GM15510 (cell line): Measurements from ENCODE around the gene MARCHF9.

Experiments used
- POLR2A ChIP-seq: IDR thresholded peaks from 3 replicates; pipeline ENCODE4 v1.6.1; 2011; ENCODE audit warnings: borderline replicate concordance; ENCODE audit not compliant: insufficient read length; ENCODE audit errors: extremely low read depth

MARCHF9 gene

DNA sequence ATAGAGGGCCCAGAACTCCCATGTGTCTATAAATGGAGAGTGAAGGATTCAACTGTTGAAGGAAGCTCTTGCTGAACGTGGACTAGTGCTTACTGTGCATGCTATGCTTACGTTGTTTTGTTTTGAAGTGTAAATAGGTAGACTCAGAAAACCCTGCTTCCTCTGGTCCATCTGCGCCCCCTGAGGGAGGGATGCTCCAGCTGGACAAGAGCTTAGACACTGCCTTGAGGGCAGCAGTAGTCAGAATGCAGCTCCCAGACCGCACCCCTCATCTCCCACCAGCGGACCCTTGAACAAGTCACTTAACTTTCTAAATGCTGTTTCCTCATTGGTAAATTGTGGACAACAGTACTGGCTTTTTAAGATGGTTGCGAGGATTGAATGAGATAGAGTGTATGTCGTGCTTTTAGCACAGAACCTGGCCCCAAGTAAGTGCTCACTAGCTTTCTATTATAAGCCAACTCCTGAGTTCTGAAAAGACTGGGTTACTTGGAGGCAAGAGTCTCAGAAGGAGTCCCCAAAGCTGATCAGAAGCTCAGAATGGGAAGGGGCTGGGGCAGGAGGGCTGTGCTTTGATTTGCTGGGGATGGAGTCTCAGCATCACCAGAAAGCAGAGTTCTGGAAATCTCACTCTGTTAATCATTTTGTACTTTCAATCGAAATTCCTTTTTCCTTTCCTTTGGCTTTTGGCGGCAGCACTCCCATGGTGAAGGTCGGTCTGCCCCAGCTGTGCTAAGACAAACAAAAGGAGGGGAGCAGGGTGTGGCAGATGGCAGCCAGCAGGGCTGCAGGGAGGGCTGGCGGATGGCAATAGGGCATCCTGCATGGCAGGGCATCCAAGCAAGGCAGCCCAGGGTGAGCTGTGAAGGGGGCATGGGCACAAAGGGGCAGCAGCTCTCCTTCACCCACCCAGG is 31.9 kb upstream of the MARCHF9 start:
- TF ChIP-seq POLR2A: no peak

DNA sequence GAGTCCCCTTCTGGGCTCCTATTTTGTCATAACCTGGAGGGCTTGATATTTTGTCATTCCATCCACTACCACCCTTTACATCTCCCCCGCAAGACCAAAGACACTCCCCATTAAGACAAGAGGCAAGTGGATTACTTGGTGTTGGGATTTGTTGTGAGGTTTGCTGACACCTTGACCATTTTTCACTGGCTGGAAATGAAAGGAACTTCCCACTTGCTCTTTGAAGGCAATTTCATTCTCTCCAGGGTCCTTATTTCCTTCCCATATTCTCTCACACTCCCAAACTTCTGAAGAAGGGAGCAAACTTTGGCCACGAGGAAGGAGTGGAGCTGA is 31.3 kb upstream of the MARCHF9 start:
- TF ChIP-seq POLR2A: no peak

DNA sequence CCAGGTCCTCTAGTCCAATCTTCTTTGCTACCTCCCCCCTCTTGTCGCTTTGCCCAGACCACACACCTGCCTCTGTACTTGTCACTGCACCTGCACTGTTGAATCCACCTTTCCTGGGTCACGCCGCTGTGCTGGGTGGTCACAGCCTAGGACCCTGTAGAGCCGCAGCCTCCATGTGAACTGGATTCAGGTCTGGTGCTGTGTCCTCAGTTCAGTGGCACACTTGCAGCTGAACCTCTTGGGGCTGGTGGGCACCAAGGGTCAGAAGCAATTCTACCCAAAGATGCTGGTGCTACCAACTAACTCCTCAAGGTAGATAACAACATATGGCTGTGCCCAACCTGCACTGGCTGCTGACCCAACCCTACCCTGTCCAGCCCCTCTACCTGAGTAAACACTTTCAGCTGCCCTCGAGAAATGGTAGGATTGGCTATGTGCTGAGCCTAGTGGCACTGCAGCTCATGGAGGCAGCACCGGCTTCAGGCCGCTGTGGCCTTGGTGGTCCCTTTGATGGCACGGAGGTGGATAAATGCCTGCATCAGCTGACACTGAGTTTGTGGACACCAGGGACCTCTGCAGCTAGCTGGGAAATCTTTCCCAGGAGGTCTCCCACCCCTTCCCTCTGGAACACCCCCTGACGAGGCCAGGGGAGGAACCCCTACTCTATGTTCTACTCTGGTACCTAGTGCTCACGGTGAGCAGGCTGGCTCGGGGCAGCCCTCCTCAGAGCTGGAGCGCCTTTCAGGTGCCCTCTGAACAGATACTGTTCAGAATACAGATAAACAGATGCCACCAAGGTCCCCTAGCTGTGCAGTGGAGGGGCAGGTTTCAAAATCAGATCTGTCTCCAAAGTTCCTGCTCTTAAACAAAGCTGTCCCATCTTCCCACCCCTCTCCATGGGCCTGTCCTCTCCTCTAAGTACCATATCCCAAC is 30.6 kb upstream of the MARCHF9 start:
- no peak for TF ChIP-seq POLR2A

DNA sequence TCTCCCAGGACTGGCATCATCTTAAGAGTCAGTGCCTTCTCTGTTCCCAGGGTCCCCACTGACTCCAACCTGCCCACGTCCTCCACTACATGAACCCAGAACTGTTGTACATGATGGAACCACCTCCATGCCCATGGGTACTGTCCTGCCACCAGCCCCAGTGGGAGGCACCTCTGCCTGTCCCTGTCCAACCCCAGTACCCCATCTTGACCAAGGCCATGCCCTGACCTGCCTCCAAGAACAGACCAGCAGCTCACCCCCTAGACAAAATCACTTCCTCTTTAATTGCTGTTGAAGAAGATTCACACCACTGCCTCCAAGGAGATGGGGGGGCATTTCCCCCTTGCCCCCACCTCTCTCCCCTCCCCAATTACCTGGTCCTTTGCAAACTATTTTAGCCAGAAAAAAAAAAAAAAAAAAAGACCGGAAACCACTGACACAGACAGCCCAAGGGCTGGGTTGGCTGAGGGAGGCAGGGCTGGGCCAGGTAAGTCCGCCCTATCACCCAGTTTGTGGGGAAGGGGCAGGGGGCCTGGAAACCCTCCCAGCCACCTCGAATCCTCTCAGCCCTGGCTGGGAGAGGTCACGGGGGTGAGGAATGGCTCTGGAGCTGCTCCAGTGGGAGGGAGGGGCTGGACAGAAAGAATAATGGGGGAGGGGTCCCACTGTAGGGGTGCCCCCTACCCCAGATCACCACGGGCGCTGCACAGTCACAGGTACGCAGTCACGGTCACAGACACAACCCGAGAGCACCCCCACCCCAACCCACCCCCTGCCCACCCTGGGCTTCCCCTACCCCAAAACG is 29.8 kb upstream of the MARCHF9 start:
- TF ChIP-seq POLR2A: no peak

DNA sequence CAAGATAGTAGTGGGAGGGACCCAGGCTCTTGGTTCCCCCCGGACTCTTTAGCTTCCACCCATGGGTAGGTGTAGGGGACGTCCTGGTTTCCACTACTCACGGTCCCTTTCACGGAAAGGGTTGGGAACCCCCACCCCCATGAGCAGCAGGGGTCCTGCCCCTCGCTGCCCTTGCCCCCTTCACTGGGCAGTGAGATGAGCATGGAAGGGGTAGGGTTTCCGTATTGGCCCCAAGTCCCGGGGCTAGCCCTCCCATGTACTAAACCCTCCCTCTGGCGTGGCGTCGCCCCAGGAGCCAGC is 29.1 kb upstream of the MARCHF9 start:
- no peak for TF ChIP-seq POLR2A

DNA sequence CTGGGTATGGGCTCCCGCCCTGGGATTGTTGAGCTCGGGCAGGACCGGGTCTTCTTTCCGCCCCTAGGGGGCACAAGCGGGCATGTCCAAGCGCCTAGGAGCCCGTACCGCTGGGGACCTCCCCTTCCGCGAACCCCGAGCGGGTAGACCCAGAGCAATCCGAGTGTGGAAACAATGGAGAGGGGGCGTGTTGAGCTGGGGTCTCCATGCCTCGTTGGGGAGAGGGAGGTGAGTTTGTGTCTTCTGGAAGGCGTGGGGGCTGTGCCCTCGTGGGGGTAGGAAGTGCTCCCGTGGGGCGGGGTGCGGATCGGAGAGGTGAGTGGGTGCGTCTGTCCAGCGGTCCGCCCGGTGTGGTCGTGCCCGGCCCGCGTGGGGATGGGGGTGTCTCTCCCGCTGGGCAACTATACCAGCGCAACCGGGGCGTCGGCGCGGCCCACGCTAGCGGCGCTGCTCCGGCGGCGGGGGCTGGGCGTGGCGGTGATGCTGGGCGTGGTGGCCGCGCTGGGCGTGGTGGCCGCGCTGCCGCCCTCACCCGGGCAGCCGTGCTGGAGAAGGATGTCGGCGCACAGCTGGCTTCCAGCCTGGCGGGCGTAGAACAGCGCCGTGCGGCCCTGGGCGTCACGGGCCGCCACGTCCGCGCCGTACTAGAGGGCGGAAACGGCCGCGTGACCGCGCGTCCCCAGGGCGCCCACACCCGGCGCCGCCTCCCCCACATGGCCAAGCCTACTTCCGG is 28.6 kb upstream of the MARCHF9 start:
- TF ChIP-seq POLR2A: no peak

DNA sequence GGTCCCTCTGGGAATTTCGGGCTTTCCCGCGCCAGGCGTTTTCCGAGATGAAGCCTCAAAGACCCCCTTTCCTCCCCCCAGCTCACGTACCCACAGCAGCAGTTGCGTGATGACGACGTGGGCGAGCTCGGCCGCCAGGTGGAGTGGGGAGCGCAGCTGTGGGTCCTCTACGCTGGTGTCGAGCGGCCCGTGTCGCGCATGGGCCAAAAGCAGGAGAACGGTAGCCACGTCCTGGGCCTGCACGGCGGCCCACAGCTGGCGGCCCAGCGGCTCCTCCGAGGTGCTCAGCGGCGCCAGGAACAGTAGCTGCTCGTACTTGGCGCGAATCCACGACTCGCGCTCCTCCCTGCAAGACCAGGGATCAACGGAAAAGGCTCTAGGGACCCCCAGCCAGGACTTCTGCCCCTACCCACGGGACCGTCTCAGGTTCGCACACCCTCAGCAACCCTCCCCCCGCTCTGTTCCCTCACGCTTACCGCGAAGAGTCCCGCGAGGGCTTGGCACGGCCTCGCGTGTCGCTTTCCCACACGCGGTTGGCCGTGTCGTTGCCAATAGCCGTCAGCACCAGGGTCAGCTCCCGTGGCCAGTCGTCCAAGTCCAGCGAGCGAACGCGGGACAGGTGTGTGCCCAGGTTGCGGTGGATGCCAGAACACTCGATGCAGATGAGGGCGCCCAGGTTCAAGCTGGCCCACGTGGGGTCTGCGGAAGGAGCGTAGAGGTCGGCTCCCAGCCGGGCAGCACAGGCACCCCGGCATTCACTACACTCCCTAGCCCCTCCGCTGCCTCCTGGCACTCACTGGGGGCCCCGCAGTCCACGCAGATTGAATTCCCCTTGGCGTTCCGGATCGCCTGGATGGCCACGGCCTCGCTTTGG is 27.8 kb upstream of the MARCHF9 start:
- TF ChIP-seq POLR2A: no peak

DNA sequence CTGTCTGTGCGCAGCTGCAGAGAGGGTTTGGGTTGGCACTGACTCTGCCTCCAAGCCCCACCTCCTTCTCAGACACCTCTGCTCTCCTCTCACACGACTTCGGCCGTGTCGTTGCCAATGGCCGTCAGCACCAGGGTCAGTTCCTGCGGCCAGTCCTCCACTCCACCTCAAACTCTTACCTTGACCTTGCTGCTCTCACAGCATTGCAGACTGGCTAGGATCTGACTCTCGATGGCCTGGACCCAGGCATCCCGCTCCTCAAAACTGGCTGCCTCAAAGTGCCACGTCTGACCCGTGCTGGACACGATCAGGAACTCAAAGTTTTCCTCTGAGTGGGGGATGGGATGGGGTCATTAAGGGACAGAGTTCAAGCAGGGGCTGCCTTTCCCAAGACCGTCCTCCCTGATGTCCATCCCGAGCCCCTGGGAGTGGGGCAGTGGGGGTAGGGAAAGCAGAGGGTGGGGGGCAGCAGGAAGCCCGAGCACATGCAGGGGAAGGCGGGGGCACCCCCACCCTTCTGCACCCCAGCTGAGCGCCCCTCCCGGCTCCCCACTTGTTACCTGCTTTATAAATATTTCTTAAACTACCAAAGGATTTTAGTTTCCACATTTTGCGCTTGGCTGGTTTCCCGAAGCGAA is 27.0 kb upstream of the MARCHF9 start:
- TF ChIP-seq POLR2A: no peak

DNA sequence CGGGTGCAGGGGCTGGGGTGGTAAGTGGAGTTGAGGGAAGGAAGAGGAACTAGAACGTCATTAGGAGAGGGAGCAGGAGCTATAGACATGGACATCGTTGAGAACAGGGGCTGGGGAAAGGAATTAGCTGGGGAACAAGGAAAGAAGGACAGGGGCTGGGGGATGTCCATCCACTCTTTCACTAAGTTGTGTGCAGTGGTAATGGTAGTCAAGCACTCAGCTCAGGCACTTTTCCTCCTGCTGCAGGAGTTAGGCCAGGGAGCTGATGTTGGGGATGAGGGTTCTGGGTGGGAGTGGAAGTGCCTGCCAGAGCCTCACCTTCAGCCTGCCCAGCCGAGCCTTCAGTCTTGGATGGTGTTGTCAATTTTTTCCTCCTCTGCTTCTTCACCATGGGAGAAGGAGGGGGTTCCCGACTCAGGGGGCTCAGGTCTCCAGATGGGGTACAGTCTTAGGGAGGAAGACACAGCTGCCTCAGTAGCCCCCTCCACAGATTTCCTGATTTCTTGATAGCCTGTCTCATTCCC is 25.5 kb upstream of the MARCHF9 start:
- no peak for TF ChIP-seq POLR2A

GRCh38 chr12:57730336-57731067 is 24.4 kb upstream of the MARCHF9 start:
- no peak for TF ChIP-seq POLR2A

DNA sequence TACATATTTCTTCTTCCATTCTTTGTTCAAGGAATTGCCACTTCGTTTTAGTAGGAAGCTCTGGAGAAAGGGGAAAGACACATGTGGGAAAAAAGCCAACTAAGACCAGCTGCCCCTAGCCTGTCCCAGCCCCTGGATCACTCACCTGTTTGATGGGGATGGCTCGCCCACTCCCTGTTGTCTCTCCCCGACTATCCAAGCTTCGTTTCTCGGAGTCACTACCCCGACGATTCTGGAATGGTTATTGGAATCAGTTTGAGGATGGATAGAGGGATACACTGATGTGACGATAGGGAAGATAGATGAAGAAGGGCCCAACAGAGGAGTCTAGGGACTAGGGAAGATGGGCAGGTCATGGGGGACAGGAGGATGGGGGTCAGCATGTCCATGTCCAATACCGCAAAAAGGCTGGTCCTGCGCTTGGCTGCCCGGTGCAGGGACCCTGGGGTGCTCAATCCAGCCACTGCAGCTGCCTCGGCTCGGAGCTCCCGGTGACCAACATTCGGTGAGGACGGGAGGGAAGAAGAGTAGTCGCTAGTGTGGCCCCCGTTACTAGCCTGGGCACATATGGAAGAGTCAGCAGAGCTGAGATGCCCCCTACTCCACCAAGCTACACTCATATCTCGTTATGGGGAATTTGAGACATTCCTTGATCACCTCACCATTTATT is 23.4 kb upstream of the MARCHF9 start:
- TF ChIP-seq POLR2A: no peak

DNA sequence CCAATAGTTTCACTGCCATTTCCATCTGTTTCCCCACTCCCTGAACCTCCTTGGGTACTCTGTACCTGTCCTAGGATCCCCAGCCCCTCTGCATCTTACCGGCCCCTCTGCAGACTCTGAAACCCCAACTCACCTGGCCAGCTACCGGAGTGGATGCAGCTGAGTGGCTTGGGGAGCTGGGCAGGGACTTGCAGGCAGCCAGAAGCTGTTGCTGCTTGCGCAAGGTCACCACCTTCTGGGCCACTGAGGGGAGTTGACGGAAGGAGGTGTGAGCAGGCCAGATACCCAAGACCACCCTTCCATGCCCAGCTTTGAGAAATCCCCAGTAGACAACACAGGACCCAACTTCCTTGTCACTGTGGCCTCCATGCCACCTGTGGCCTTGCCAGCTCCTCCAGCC is 22.6 kb upstream of the MARCHF9 start:
- no peak for TF ChIP-seq POLR2A
